Smooth muscle cell (in vitro differentiated cells): Measurements from ENCODE around the gene MB. TPM values are rescaled to one million over a fixed set of nuclear protein-coding genes. Genes with fewer than 3 reads are reported as not detected.

ENCODE experiments used
- DNase-seq: peaks from one replicate; lab custom pipeline; 2025; ENCODE audit not compliant: unreplicated experiment; lab: John Stamatoyannopoulos, UW
- H2AFZ ChIP-seq: fragments of 200-600 bp; sonication (generic); 2 replicates; pipeline ENCODE4 v1.6.0; 2016; ENCODE audit warnings: antibody characterized with exemption, low read depth, mild to moderate bottlenecking
- H3F3A ChIP-seq: fragments of 200-600 bp; sonication (generic); 2 replicates; pipeline ENCODE4 v1.6.0; 2017; ENCODE audit warnings: antibody characterized with exemption, low read depth
- H3K27ac ChIP-seq: fragments of 200-600 bp; sonication (generic); 2 replicates; pipeline ENCODE4 v1.5.1; 2016; ENCODE audit warnings: low read depth, mild to moderate bottlenecking
- H3K27me3 ChIP-seq: fragments of 200-600 bp; sonication (generic); 2 replicates; pipeline ENCODE4 v1.6.1; 2016; ENCODE audit warnings: low read depth, mild to moderate bottlenecking
- H3K36me3 ChIP-seq: fragments of 200-600 bp; sonication (generic); 2 replicates; pipeline ENCODE4 v1.5.1; 2016; ENCODE audit warnings: low read depth
- H3K4me1 ChIP-seq: fragments of 200-600 bp; sonication (generic); 2 replicates; pipeline ENCODE4 v1.5.1; 2016; ENCODE audit warnings: low read depth
- H3K4me2 ChIP-seq: fragments of 200-600 bp; sonication (generic); 2 replicates; pipeline ENCODE4 v1.6.0; 2016; ENCODE audit warnings: mild to moderate bottlenecking
- H3K4me3 ChIP-seq: fragments of 200-600 bp; sonication (generic); 2 replicates; pipeline ENCODE4 v1.5.1; 2016; ENCODE audit warnings: mild to moderate bottlenecking
- H3K79me2 ChIP-seq: fragments of 200-600 bp; sonication (generic); 2 replicates; pipeline ENCODE4 v1.6.0; 2016; ENCODE audit warnings: low read depth, mild to moderate bottlenecking
- H3K9ac ChIP-seq: fragments of 200-600 bp; sonication (generic); 2 replicates; pipeline ENCODE4 v1.6.0; 2016; ENCODE audit warnings: low read depth
- H3K9me3 ChIP-seq: fragments of 200-600 bp; sonication (generic); replicated peaks from 2 replicates; pipeline ENCODE4 v1.5.1; 2016; ENCODE audit warnings: low read depth
- H4K20me1 ChIP-seq: fragments of 200-600 bp; sonication (generic); 2 replicates; pipeline ENCODE4 v1.6.0; 2016; ENCODE audit warnings: low read depth
- WGBS: methylation state at CpG from one replicate; pipeline ENCODE4 v1.1.7; 2016; ENCODE audit warnings: low lambda C conversion rate; 5-methylcytosine and 5-hydroxymethylcytosine counted together
- polyA plus RNA-seq: library from polyadenylated mRNA; unstranded; fragments of >200 nt; fragmentation: Nextera tagmentation; extraction: Ambion mirVana; gene quantifications from 2 replicates; pipeline ENCODE4 v1.2.1, GENCODE V29; 2016
- total RNA-seq: library from RNA; depleted of rRNA; stranded (reverse); fragments of >200 nt; gene quantifications from 2 replicates; pipeline ENCODE4 v1.2.3, GENCODE V29; 2014
- TF ChIP-seq, protein P1 (sequence below): fragments of 200-600 bp; sonication (generic); IDR thresholded peaks from 2 replicates; pipeline ENCODE4 v1.5.1; 2017; ENCODE audit warnings: borderline replicate concordance, mild to moderate bottlenecking, antibody characterized with exemption; ENCODE audit not compliant: insufficient read depth, poor library complexity, severe bottlenecking

Gene MB
- total and polyA plus RNA-seq, 2 experiments from 2014 or later, result 0.53 TPM; not detected in 1

DNA sequence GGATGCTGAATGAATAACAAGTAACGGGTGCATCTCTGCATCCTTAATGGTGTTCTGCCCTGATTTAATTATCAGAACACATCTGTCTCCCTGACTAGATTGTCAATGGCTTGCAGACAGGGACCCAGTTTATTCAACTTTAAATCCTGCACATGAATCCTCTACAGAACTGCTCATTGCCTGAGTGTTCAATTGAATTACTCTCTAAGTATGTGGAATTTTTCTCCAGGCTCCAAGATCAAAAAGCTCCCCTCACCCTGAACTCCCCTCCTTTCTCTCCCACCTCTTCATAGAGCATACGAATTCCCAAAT, 11.8 kb downstream of the MB start:
- Histone ChIP-seq H3K4me1 (no peaks in the 10 kb centered on the region), H3K27ac (no peak overlapping the region), H3K36me3 (no peaks in the 10 kb centered on the region)

DNA sequence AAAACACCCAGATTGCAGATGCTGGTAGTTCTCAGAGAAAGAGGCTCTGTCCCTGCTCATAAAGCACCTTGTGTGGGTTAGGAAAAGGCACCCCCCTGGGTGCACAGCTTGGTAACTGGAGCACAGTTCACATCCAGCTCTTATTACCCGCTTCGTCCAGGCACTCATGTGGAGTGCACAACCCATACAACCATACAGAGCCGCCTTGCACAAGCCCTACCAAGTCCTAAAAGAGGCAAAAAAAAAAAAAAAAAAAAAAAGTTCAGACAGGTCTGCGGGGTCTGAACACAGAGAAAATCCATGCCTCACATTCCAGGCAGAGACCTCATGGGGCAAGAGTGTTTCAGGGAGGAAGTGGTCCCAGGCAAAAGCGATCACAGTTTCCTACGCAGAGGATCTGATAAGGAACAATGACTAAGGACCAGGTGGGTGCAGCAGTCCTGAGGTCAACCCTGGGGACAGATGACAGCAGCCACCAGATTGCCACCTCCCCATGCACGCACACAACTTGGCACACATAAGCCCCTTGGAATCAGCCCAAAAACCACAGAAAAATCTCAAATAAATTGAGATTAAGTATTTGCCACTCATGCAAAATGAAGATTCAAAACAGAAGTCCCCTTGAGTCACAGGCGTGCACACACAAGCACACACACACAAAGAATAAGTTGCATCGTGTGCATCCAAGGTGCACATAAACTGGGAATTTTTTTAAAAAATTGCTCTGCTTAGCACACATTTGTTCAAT, 12.3 kb downstream of the MB start:
- no peaks in the 10 kb centered on the region for H3K4me1 ChIP-seq
- no peak for DNase-seq
- no peaks in the 10 kb centered on the region for H4K20me1 ChIP-seq
- TF ChIP-seq, protein P1, sequence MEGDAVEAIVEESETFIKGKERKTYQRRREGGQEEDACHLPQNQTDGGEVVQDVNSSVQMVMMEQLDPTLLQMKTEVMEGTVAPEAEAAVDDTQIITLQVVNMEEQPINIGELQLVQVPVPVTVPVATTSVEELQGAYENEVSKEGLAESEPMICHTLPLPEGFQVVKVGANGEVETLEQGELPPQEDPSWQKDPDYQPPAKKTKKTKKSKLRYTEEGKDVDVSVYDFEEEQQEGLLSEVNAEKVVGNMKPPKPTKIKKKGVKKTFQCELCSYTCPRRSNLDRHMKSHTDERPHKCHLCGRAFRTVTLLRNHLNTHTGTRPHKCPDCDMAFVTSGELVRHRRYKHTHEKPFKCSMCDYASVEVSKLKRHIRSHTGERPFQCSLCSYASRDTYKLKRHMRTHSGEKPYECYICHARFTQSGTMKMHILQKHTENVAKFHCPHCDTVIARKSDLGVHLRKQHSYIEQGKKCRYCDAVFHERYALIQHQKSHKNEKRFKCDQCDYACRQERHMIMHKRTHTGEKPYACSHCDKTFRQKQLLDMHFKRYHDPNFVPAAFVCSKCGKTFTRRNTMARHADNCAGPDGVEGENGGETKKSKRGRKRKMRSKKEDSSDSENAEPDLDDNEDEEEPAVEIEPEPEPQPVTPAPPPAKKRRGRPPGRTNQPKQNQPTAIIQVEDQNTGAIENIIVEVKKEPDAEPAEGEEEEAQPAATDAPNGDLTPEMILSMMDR, result no peak
- no peak overlapping the region for H3K9ac ChIP-seq
- H3K4me3 ChIP-seq, result no peak overlapping the region
- no peak overlapping the region for H3K4me2 ChIP-seq
- H3K9me3 ChIP-seq, result no peaks in the 10 kb centered on the region
- H3K36me3 ChIP-seq, result no peaks in the 10 kb centered on the region
- H3K27me3 ChIP-seq, result no peaks in the 10 kb centered on the region
- H3K79me2 ChIP-seq, result no peaks in the 10 kb centered on the region
- 52% methylated on average over 9 of the region's 9 CpGs for WGBS
- H3K27ac ChIP-seq, result no peak overlapping the region
- no peak overlapping the region for H2AFZ ChIP-seq
- H3F3A ChIP-seq, result peaks cover 2% of the 10 kb centered on the region

More for the DNA sequence above, 11.8 kb downstream of the MB start:
- no peaks in the 10 kb centered on the region for H3K9me3 ChIP-seq
- WGBS, result 86% methylated on average over 2 of the region's 2 CpGs
- H3K27me3 ChIP-seq, result no peaks in the 10 kb centered on the region
- TF ChIP-seq, protein P1, result no peak
- no peak overlapping the region for H3K9ac ChIP-seq
- no peak overlapping the region for H2AFZ ChIP-seq
- no peak for DNase-seq
- no peak overlapping the region for H3K4me3 ChIP-seq
- H3K79me2 ChIP-seq, result no peaks in the 10 kb centered on the region
- H3K4me2 ChIP-seq, result no peak overlapping the region
- peaks cover 2% of the 10 kb centered on the region for H3F3A ChIP-seq
- no peaks in the 10 kb centered on the region for H4K20me1 ChIP-seq

DNA sequence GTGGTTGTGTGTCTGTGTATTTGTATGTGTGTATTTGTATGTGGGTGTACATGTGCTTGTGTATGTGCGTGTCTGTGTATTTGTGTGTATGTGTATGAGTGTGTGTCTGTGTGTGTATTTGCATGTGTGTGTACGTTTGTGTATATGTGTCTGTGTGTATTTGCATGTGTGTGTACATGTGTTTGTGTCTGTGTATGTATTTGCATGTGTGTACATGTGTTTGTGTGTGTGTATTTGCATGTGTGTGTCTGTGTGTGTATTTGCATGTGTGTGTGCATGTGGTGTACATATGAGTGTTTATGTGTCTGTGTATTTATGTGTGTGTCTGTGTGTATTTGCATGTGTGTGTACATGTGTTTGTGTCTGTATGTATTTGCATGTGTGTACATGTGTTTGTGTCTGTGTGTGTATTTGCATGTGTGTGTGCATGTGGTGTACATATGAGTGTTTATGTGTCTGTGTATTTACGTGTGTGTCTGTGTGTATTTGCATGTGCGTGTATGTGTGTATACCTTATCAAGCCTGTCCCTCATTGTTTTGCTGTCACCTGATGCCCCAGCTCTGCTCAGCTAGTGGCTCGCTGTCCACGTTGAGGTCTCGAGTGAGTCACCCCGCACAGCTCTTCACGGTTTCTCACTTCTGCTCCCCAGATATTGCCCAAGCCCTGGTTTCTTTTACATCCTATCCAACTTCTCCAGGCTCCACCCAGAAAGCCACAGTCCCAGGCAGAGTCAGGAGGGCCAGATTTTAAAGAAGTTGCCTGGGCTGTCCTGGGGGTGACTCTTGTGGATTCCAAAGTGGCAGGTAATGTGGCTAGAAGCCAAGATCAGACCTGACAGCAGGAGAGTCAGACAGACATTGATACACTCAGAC, 15.2 kb downstream of the MB start:
- Histone ChIP-seq H4K20me1 (no peaks in the 10 kb centered on the region), H3K9ac (no peak overlapping the region), H3K4me3 (no peak overlapping the region), H3F3A (peaks cover 2% of the 10 kb centered on the region), H3K27me3 (no peaks in the 10 kb centered on the region), H3K79me2 (no peaks in the 10 kb centered on the region), H3K9me3 (no peaks in the 10 kb centered on the region), H2AFZ (no peak overlapping the region), H3K36me3 (no peaks in the 10 kb centered on the region), H3K4me2 (no peak overlapping the region), H3K27ac (peak overlapping the region; percentile 29), H3K4me1 (no peaks in the 10 kb centered on the region)
- no peak for DNase-seq
- TF ChIP-seq, protein P1, result no peak
- WGBS, result 63% methylated on average over 9 of the region's 9 CpGs
